ENCODE measurements around the gene RABEPK. TPM values are rescaled to one million over a fixed set of nuclear protein-coding genes. Genes with fewer than 3 reads are reported as not detected.

Gene RABEPK
- total RNA-seq, 4 donors from 2014 or later, result 10.9 to 16.5 (median 13.4) TPM

DNA sequence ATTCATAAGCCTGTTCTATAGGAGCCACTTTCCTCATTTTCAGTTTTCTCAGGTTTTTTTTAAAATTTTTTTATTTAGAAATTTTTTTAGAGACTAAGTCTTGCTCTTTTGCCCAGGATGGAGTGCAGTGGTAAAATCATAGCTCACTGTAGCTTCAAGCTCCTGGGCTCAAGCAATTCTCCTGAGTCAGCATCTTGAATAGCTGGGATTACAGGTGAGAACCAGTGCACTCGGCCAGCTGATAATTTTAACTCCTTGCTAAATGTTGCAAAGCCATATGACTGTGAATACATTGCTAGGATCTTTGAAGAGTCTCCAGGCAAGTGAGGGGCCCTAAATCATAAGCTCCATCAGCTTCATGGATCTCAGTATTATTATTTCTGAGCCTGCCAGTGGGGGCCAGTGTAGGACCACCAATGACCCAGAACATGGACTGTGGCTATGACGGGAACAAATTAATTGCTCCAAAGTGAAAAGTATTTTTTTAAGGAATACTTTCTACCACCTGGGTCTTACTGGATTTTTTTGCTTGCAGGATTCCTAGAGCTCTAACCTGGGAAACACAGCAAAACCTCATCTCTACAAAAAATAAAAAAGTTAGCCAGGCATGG lies 55.5 kb downstream of the RABEPK start:
- TF ChIP-seq, protein P1, sequence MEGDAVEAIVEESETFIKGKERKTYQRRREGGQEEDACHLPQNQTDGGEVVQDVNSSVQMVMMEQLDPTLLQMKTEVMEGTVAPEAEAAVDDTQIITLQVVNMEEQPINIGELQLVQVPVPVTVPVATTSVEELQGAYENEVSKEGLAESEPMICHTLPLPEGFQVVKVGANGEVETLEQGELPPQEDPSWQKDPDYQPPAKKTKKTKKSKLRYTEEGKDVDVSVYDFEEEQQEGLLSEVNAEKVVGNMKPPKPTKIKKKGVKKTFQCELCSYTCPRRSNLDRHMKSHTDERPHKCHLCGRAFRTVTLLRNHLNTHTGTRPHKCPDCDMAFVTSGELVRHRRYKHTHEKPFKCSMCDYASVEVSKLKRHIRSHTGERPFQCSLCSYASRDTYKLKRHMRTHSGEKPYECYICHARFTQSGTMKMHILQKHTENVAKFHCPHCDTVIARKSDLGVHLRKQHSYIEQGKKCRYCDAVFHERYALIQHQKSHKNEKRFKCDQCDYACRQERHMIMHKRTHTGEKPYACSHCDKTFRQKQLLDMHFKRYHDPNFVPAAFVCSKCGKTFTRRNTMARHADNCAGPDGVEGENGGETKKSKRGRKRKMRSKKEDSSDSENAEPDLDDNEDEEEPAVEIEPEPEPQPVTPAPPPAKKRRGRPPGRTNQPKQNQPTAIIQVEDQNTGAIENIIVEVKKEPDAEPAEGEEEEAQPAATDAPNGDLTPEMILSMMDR (IDR thresholded peaks at IDR 0.05), result peak in 2 of 4 experiments; percentile 10 to 14
- no peak for TF ChIP-seq POLR2AphosphoS5 (IDR thresholded peaks at IDR 0.05)
- no peak overlapping the region for H3K27ac ChIP-seq
- H3K4me1 ChIP-seq, result no peaks in the 10 kb centered on the region
- no peak for ATAC-seq
- no peak overlapping the region for H3K4me3 ChIP-seq
- no peaks in the 10 kb centered on the region for H3K9me3 ChIP-seq
- H3K27me3 ChIP-seq, result peaks cover 15% of the 10 kb centered on the region
- WGBS, 2 donors (ENCODE audit: low coverage in 1 of 2), result 0 to 11% methylated on average over 2 of the region's 2 CpGs
- no peaks in the 10 kb centered on the region for H3K36me3 ChIP-seq

DNA sequence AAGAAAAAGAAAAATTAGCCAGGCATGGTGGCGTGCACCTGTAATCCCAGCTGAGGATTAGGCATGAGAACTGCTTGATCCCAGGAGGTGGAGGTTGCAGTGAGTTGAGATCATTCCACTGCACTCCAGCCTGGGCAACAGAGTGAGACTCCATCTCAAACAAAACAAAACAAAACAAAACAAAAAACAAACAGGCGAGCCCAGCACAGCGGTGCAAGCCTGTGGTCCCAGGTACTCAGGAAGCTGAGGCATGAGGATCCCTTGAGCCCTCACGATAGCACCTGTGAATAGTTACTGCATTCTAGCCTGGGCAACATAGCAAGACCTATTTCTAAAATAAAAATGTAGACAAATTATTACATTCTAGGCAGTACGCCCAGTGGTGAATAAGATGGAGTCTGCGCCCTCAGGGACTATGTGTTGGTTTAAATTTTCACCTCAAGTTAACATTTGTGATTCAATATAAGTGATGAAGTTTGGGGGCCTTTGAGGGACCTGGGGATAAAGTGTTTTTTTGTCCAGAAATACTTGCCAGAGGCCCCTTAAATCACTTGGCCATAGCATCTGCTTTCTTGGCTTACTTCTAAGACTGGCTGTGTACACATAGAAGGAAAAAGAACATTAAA lies 57.9 kb downstream of the RABEPK start:
- Histone ChIP-seq H3K27me3 (peaks cover 15% of the 10 kb centered on the region), H3K36me3 (no peaks in the 10 kb centered on the region), H3K27ac (no peak overlapping the region), H3K4me1 (peaks cover 0 to 12% (median 5%) of the 10 kb centered on the region in 3 donors), H3K4me3 (no peak overlapping the region), H3K9me3 (no peaks in the 10 kb centered on the region)
- ATAC-seq, result no peak
- 66 to 77% methylated on average over 5 to 6 of the region's 6 CpGs for WGBS, 2 donors (ENCODE audit: low coverage in 1 of 2)
- TF ChIP-seq POLR2A (IDR thresholded peaks at IDR 0.05) (no peak), POLR2AphosphoS5 (IDR thresholded peaks at IDR 0.05) (no peak), EP300 (IDR thresholded peaks at IDR 0.05) (no peak)
- TF ChIP-seq, protein P1 (IDR thresholded peaks at IDR 0.05), result no peak

DNA sequence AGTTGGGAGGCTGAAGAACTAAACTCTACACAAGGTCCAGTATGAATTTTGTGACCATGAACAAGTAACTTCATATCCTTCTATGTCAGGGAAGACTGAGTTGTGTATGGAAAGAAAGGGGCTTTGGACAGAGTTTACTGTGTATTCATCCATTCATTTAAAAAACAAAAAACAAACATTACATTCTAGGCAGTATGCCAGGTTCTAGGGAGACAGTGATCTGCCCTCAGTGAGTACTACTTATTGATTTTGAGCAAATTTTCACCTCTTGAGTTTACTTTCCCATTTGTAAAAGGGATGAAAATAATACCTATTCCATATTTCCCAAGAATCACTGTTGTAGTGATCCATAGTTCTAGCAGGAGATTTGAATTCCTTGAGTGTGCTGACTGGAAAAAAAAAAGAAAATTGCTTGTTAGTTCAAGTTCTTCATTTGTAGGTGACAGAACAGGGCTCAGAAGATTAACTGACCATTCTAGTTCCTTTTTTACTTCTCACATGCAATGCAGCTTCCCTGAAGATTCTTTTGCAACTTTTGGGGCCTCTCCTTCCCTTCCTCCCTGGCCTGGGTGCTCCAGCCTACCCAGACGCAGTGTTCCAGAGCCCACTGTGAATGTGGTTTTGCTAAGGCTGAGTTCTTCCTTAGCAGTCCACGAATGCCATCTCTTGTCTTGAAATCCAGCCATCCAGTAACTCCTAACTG lies 58.6 kb downstream of the RABEPK start:
- no peak overlapping the region for H3K4me3 ChIP-seq
- TF ChIP-seq, protein P1 (IDR thresholded peaks at IDR 0.05), result no peak
- TF ChIP-seq POLR2AphosphoS5 (IDR thresholded peaks at IDR 0.05) (no peak), POLR2A (IDR thresholded peaks at IDR 0.05) (no peak), EP300 (IDR thresholded peaks at IDR 0.05) (no peak)
- H3K36me3 ChIP-seq, result peaks cover 0 to 3% of the 10 kb centered on the region in 2 donors
- peaks cover 15% of the 10 kb centered on the region for H3K27me3 ChIP-seq
- no peaks in the 10 kb centered on the region for H3K9me3 ChIP-seq
- ATAC-seq, result no peak
- 38 to 52% methylated on average over 2 of the region's 2 CpGs for WGBS, 2 donors (ENCODE audit: low coverage in 1 of 2)
- peaks cover 0 to 19% (median 5%) of the 10 kb centered on the region in 3 donors for H3K4me1 ChIP-seq
- H3K27ac ChIP-seq, result no peak overlapping the region

DNA sequence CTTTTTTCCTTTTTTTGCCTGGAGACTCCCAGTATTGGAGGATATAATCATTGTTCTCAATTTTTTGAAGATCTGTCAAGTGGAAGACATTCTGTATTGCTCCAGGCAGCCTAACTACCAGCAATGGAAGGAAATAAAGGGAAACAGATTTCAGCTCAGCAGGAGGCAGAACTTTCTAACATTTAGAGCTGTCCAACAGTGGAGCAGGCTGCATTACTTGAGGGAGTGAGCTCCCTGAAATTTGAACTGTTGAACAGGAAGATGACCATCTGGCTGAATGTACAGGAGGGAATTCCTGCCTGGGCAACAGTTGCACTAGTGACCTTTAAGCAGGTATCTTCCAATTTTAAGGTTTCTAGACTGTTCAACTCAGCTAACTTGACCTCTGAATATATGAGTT lies 60.2 kb downstream of the RABEPK start:
- Histone ChIP-seq H3K27me3 (peaks cover 15% of the 10 kb centered on the region), H3K36me3 (peaks cover 0 to 3% of the 10 kb centered on the region in 2 donors), H3K4me3 (no peak overlapping the region), H3K4me1 (peaks cover 0 to 26% (median 5%) of the 10 kb centered on the region in 3 donors), H3K27ac (no peak overlapping the region), H3K9me3 (no peaks in the 10 kb centered on the region)
- no peak for ATAC-seq
- TF ChIP-seq, protein P1 (IDR thresholded peaks at IDR 0.05), result no peak
- TF ChIP-seq EP300 (IDR thresholded peaks at IDR 0.05) (no peak), POLR2A (IDR thresholded peaks at IDR 0.05) (no peak), POLR2AphosphoS5 (IDR thresholded peaks at IDR 0.05) (no peak)

Measured in gastroesophageal sphincter (tissue), 4 donors.